HepG2 (cell line): ENCODE data around the gene SOX12. TPM values are rescaled to one million over a fixed set of nuclear protein-coding genes. Genes with fewer than 3 reads are reported as not detected.

Experiments used
- ATAC-seq: fragments of 200-7000 bp; cut with Tn5 transposase; 3 replicates; pipeline ENCODE4 v1.9.1; 2020; ENCODE audit warnings: mild to moderate bottlenecking, moderate library complexity
- BruUV-seq: library from RNA; stranded (reverse); fragments of 400-500 nt; replicated peaks from 2 replicates; lab custom pipeline; 2021; lab: Mats Ljungman, UMichigan
- CTCF ChIA-PET: fragments of 300-600 bp; formaldehyde crosslinking; extraction: SDS; loops from one replicate; lab custom pipeline; 2021; ENCODE audit warnings: low total read pairs, inconsistent platforms, low intra/inter-chr PET ratio; lab: Yijun Ruan, JAX
- POLR2A ChIA-PET: fragments of 350-600 bp; sonication (Branson Sonifier 250); formaldehyde crosslinking; loops from one replicate; lab custom pipeline; 2020; ENCODE audit warnings: antibody characterized with exemption, inconsistent platforms; lab: Yijun Ruan, JAX
- DNase-seq: peaks from one replicate; pipeline ENCODE4 v3.0.0-alpha.2; 2015; ENCODE audit warnings: low spot score
- FAIRE-seq: peaks from 3 replicates; lab custom pipeline; 2011; peaks lifted over from hg19 to GRCh38; lab: Jason Lieb, UNC
- H2AFZ ChIP-seq: one replicate; pipeline ENCODE4 v1.6.1; 2011; ENCODE audit warnings: low read length, inconsistent platforms
- H3K27ac ChIP-seq: fragments of 300-600 bp; 3 replicates; pipeline ENCODE4 v1.8.0; 2011; ENCODE audit warnings: mixed run types, mild to moderate bottlenecking, mixed read lengths, low read length, inconsistent platforms; ENCODE audit not compliant: insufficient read depth; ENCODE audit errors: extremely low read length
- H3K27me3 ChIP-seq, 2 experiments: fragments of 200-600 bp in 1 of 2; 2 replicates in 1 of 2; 3 replicates in 1 of 2; pipeline versions ENCODE4 v1.6.0 to v1.8.0; 2011; ENCODE audit warnings: low read length in 2 of 2, mild to moderate bottlenecking in 2 of 2, moderate library complexity in 2 of 2, inconsistent platforms in 1 of 2; ENCODE audit not compliant: insufficient read depth in 2 of 2, control insufficient read depth in 1 of 2
- H3K36me3 ChIP-seq, 2 experiments: fragments of 200-600 bp in 1 of 2; replicated peaks in 1 of 2; 2 replicates in 1 of 2; 3 replicates in 1 of 2; pipeline versions ENCODE4 v1.5.1 to v1.8.0; 2011; ENCODE audit warnings: low read length in 2 of 2, inconsistent platforms in 1 of 2; ENCODE audit not compliant: insufficient read depth in 2 of 2, control insufficient read depth in 1 of 2
- H3K4me1 ChIP-seq: 2 replicates; pipeline ENCODE4 v1.5.1; 2012; ENCODE audit warnings: low read length, inconsistent platforms; ENCODE audit not compliant: insufficient read depth
- H3K4me2 ChIP-seq: 2 replicates; pipeline ENCODE4 v1.6.0; 2011; ENCODE audit warnings: low read depth, low read length, inconsistent platforms
- H3K4me3 ChIP-seq, 3 experiments: fragments of 200-600 bp in 1 of 3; sonication (generic), shearing (Covaris generic) in 1 of 3; replicated peaks in 1 of 3; 2 replicates each; pipeline ENCODE4 v1.5.1; 2011 to 2016; ENCODE audit warnings: low read length in 3 of 3, inconsistent platforms in 2 of 3, low read depth in 2 of 3, mild to moderate bottlenecking in 2 of 3, control low read depth in 1 of 3, mixed read lengths in 1 of 3; ENCODE audit not compliant: insufficient read depth in 1 of 3
- H3K79me2 ChIP-seq: one replicate; pipeline ENCODE4 v1.6.1; 2011; ENCODE audit warnings: low read length, inconsistent platforms; ENCODE audit not compliant: insufficient read depth
- H3K9ac ChIP-seq: 2 replicates; pipeline ENCODE4 v1.6.0; 2011; ENCODE audit warnings: mild to moderate bottlenecking, low read depth, low read length, inconsistent platforms; ENCODE audit not compliant: insufficient read depth
- H3K9me3 ChIP-seq: 2 replicates; pipeline ENCODE4 v1.5.1; 2012; ENCODE audit warnings: mild to moderate bottlenecking, low read length
- H4K20me1 ChIP-seq: 2 replicates; pipeline ENCODE4 v1.6.0; 2011; ENCODE audit warnings: inconsistent platforms, mild to moderate bottlenecking, low read length, moderate library complexity; ENCODE audit not compliant: insufficient read depth
- DDIT3 ChIP-seq: sonication (generic); formaldehyde crosslinking; IDR thresholded peaks from 2 replicates; pipeline ENCODE4 v1.4.0; 2020; ENCODE audit warnings: mild to moderate bottlenecking, missing genetic modification reagents
- ETV6 ChIP-seq: sonication (generic); formaldehyde crosslinking; conservative IDR thresholded peaks from 2 replicates; pipeline ENCODE4 v1.4.0; 2020; ENCODE audit warnings: missing genetic modification reagents
- NFRKB ChIP-seq: fragments of 450-650 bp; IDR thresholded peaks from 2 replicates; pipeline ENCODE4 v1.6.1; 2017
- PATZ1 ChIP-seq: sonication (generic); formaldehyde crosslinking; IDR thresholded peaks from 2 replicates; pipeline ENCODE4 v1.4.0; 2020; ENCODE audit warnings: missing genetic modification reagents
- PHF21A ChIP-seq: sonication (generic); formaldehyde crosslinking; IDR thresholded peaks from 2 replicates; pipeline ENCODE4 v1.5.0; 2020; ENCODE audit warnings: mild to moderate bottlenecking, missing genetic modification reagents
- RARA ChIP-seq: IDR thresholded peaks from 2 replicates; pipeline ENCODE4 v1.6.1; 2016; ENCODE audit warnings: missing genetic modification reagents, missing compliant biosample characterization
- SAFB2 ChIP-seq: sonication (generic); formaldehyde crosslinking; IDR thresholded peaks from 2 replicates; pipeline ENCODE4 v1.5.1; 2020; ENCODE audit warnings: missing genetic modification reagents, low read depth, mild to moderate bottlenecking, borderline replicate concordance
- SKIL ChIP-seq: sonication (generic); formaldehyde crosslinking; IDR thresholded peaks from 2 replicates; pipeline ENCODE4 v1.8.0; 2022; ENCODE audit warnings: missing genetic modification reagents, mild to moderate bottlenecking, moderate library complexity, borderline replicate concordance
- SRF ChIP-seq: IDR thresholded peaks from 2 replicates; pipeline ENCODE4 v1.6.1; 2011; ENCODE audit warnings: mild to moderate bottlenecking, low read depth, low read length, moderate library complexity
- ZNF282 ChIP-seq: fragments of 450-650 bp; IDR thresholded peaks from 2 replicates; pipeline ENCODE4 v1.6.1; 2018; ENCODE audit not compliant: partially characterized antibody
- ZNF331 ChIP-seq: sonication (generic); formaldehyde crosslinking; IDR thresholded peaks from 2 replicates; pipeline ENCODE4 v1.4.0; 2020; ENCODE audit warnings: missing genetic modification reagents
- ZNF382 ChIP-seq: sonication (generic); formaldehyde crosslinking; IDR thresholded peaks from 2 replicates; pipeline ENCODE4 v1.5.0; 2020; ENCODE audit warnings: missing genetic modification reagents, mild to moderate bottlenecking, borderline replicate concordance
- ZNF512 ChIP-seq: sonication (generic); formaldehyde crosslinking; IDR thresholded peaks from 2 replicates; pipeline ENCODE4 v1.4.0; 2020; ENCODE audit warnings: mild to moderate bottlenecking, missing genetic modification reagents
- ZNF546 ChIP-seq: sonication (generic); formaldehyde crosslinking; conservative IDR thresholded peaks from 2 replicates; pipeline ENCODE4 v1.8.1; 2023; ENCODE audit warnings: mild to moderate bottlenecking, missing genetic modification reagents
- ZNF576 ChIP-seq: sonication (generic); formaldehyde crosslinking; IDR thresholded peaks from 2 replicates; pipeline ENCODE4 v1.4.0; 2020; ENCODE audit warnings: mild to moderate bottlenecking, missing genetic modification reagents
- WGBS: methylation state at CpG from one replicate; pipeline ENCODE4 v1.1.6; 2017; ENCODE audit warnings: low lambda C conversion rate; 5-methylcytosine and 5-hydroxymethylcytosine counted together
- in situ Hi-C: cut with HindIII; loops from 2 replicates; pipeline ENCODE4 v1.10.0; 2017; ENCODE audit warnings: low pct_unique_long_range_greater_than_20kb; ENCODE audit not compliant: extremely low pct_ligation_motif_present
- intact Hi-C: fragments of 100-400 bp; cut with micrococcal nuclease; formaldehyde crosslinking; loops from one replicate; pipeline ENCODE4 v1.10.0; 2022; ENCODE audit not compliant: unreplicated experiment
- polyA plus RNA-seq, 8 experiments: library from polyadenylated mRNA; depleted of rRNA in 3 of 8; stranded (reverse) in 7 of 8; unstranded in 1 of 8; fragments of >200 nt; fragmentation: Illumina TruSeq in 4 of 8; extraction: Trizol in 4 of 8; gene quantifications; 2 replicates each; pipeline versions ENCODE4 v1.2.1 to v1.2.3, GENCODE V29; 2011 to 2016; ENCODE audit warnings: low read depth in 4 of 8, missing spikeins in 1 of 8, mixed read lengths in 1 of 8; ENCODE audit not compliant: insufficient read depth in 1 of 8
- total RNA-seq, 5 experiments: library from RNA; depleted of rRNA; stranded (reverse); fragments of >200 nt; fragmentation: Illumina TruSeq; extraction: Trizol; gene quantifications; 2 replicates each; pipeline ENCODE4 v1.2.3, GENCODE V29; 2016; ENCODE audit warnings: low read depth in 1 of 5

The SOX12 gene
- total and polyA plus RNA-seq, 2 of the 13 experiments (the other 11 are each of a cell fraction or from before 2014, with no cell fraction given) = 10.0 to 18.7 TPM

GRCh38 chr20:275791-276190, 49.6 kb upstream of the SOX12 start:
- Histone ChIP-seq H3K9ac (no peak overlapping the region), H3K79me2 (no peaks in the 10 kb centered on the region), H3K27ac (no peak overlapping the region), H3K4me2 (no peak overlapping the region)
- intact Hi-C loops = no loop called here
- DNase-seq (no peak), ATAC-seq (no peak)
- TF ChIP-seq DDIT3 (CRISPR knock-in tag) = no peak
- no peak for TF ChIP-seq NFRKB
- TF ChIP-seq ZNF512 (CRISPR knock-in tag) = no peak
- TF ChIP-seq PATZ1 (CRISPR knock-in tag) = no peak
- TF ChIP-seq ZNF546 = no peak
- no peak for TF ChIP-seq ZNF331 (CRISPR knock-in tag)
- TF ChIP-seq ETV6 (CRISPR knock-in tag) = no peak
- TF ChIP-seq ZNF576 (CRISPR knock-in tag) = no peak
- TF ChIP-seq SAFB2 (CRISPR knock-in tag) = no peak
- no peak for TF ChIP-seq SRF
- no peak for TF ChIP-seq SKIL (CRISPR knock-in tag)
- no peak for TF ChIP-seq PHF21A (CRISPR knock-in tag)
- TF ChIP-seq RARA (CRISPR knock-in tag) = no peak
- TF ChIP-seq ZNF282 = no peak
- no peak for TF ChIP-seq ZNF382 (CRISPR knock-in tag)
- TF ChIP-seq, all 625 proteins: peak for 0
- Histone ChIP-seq H3K4me1 (no peaks in the 10 kb centered on the region), H4K20me1 (no peaks in the 10 kb centered on the region), H3K36me3 (peaks cover 28 to 42% of the 10 kb centered on the region in 2 experiments), H2AFZ (no peak overlapping the region), H3K9me3 (no peaks in the 10 kb centered on the region), H3K4me3 (no peak overlapping the region), H3K27me3 (no peaks in the 10 kb centered on the region)
- in situ Hi-C loops = no loop called here
- ChIA-PET CTCF (no interaction called here), POLR2A (no interaction called here)
- no peak for FAIRE-seq
- BruUV-seq = no TSS peak
- 92% methylated on average over 7 of the region's 7 CpGs for WGBS
